PC-3 (cell line): ENCODE results near the gene NKPD1. TPM values are rescaled to one million over a fixed set of nuclear protein-coding genes. Genes with fewer than 3 reads are reported as not detected.

Experiments used
- ATAC-seq: fragments of 200-7000 bp; cut with Tn5 transposase; 2 replicates; pipeline ENCODE4 v1.9.1; 2020; ENCODE audit warnings: mild to moderate bottlenecking, moderate library complexity
- BruUV-seq: library from RNA; stranded (reverse); fragments of 400-500 nt; replicated peaks from 2 replicates; lab custom pipeline; 2021; lab: Mats Ljungman, UMichigan
- CTCF ChIA-PET: fragments of 300-600 bp; sonication (Branson Sonifier 250); formaldehyde crosslinking; loops from one replicate; lab custom pipeline; 2022; ENCODE audit warnings: antibody characterized with exemption; lab: Charles Lee
- POLR2A ChIA-PET: fragments of 300-600 bp; sonication (Branson Sonifier 250); formaldehyde crosslinking; loops from one replicate; lab custom pipeline; 2022; ENCODE audit warnings: antibody characterized with exemption; ENCODE audit not compliant: unreplicated experiment; lab: Charles Lee
- DNase-seq: peaks from one replicate; pipeline ENCODE4 v3.0.0-alpha.2; 2015
- H2AFZ ChIP-seq: fragments of 300-600 bp; sonication (generic); 2 replicates; pipeline ENCODE4 v1.6.0; 2016; ENCODE audit warnings: antibody characterized with exemption, low read length
- H3F3A ChIP-seq: fragments of 300-600 bp; sonication (generic); one replicate; pipeline ENCODE4 v1.6.0; 2017; ENCODE audit warnings: antibody characterized with exemption, low read length, control low read depth, mild to moderate bottlenecking; ENCODE audit not compliant: unreplicated experiment
- H3K27ac ChIP-seq: fragments of 300-600 bp; sonication (generic); 2 replicates; pipeline ENCODE4 v1.5.1; 2016; ENCODE audit warnings: mild to moderate bottlenecking, low read length
- H3K27me3 ChIP-seq: fragments of 300-600 bp; sonication (generic); 2 replicates; pipeline ENCODE4 v1.6.1; 2016; ENCODE audit warnings: low read length, mixed read lengths
- H3K36me3 ChIP-seq: fragments of 300-600 bp; sonication (generic); 2 replicates; pipeline ENCODE4 v1.6.1; 2016; ENCODE audit warnings: low read depth, mixed run types, low read length, mixed read lengths
- H3K4me1 ChIP-seq: fragments of 300-600 bp; sonication (generic); 2 replicates; pipeline ENCODE4 v1.5.1; 2016; ENCODE audit warnings: low read length; ENCODE audit not compliant: insufficient read depth
- H3K4me2 ChIP-seq: fragments of 300-600 bp; sonication (generic); 2 replicates; pipeline ENCODE4 v1.6.0; 2016; ENCODE audit warnings: low read length
- H3K4me3 ChIP-seq: fragments of 300-600 bp; sonication (generic); 2 replicates; pipeline ENCODE4 v1.5.1; 2016; ENCODE audit warnings: mild to moderate bottlenecking, low read length, mixed read lengths
- H3K79me2 ChIP-seq: fragments of 300-600 bp; sonication (generic); 2 replicates; pipeline ENCODE4 v1.6.1; 2017; ENCODE audit warnings: low read length, mixed read lengths
- H3K9ac ChIP-seq: fragments of 300-600 bp; sonication (generic); 2 replicates; pipeline ENCODE4 v1.6.0; 2016; ENCODE audit warnings: mild to moderate bottlenecking, low read length
- H3K9me2 ChIP-seq: fragments of 300-600 bp; sonication (generic); replicated peaks from 2 replicates; pipeline ENCODE4 v1.6.1; 2016; ENCODE audit warnings: mixed run types, low read length, mixed read lengths
- H3K9me3 ChIP-seq: fragments of 300-600 bp; sonication (generic); 2 replicates; pipeline ENCODE4 v1.6.1; 2016; ENCODE audit warnings: low read length, mixed read lengths
- H4K20me1 ChIP-seq: fragments of 300-600 bp; sonication (generic); 2 replicates; pipeline ENCODE4 v1.6.1; 2016; ENCODE audit warnings: low read length, mixed read lengths
- EZH2 ChIP-seq: fragments of 300-600 bp; sonication (generic); IDR thresholded peaks from one replicate; pipeline ENCODE4 v1.6.1; 2017; ENCODE audit warnings: antibody characterized with exemption, mild to moderate bottlenecking, low read length; ENCODE audit not compliant: unreplicated experiment
- EZH2phosphoT487 ChIP-seq: fragments of 300-600 bp; sonication (generic); IDR thresholded peaks from 2 replicates; pipeline ENCODE4 v1.6.1; 2018; ENCODE audit warnings: mild to moderate bottlenecking, antibody characterized with exemption, low read length, borderline replicate concordance
- intact Hi-C: fragments of 100-400 bp; cut with micrococcal nuclease; formaldehyde crosslinking; loops from 2 replicates; pipeline ENCODE4 v1.9.0; 2023
- total RNA-seq: library from RNA; depleted of rRNA; stranded (reverse); fragments of >200 nt; gene quantifications from 2 replicates; pipeline ENCODE4 v1.2.3, GENCODE V29; 2014
- TF ChIP-seq, protein P1 (sequence below): fragments of 300-600 bp; sonication (generic); conservative IDR thresholded peaks from 2 replicates; pipeline ENCODE4 v1.5.1; 2017; ENCODE audit warnings: antibody characterized with exemption, low read depth, mild to moderate bottlenecking, low read length

NKPD1 gene
- total RNA-seq, 1 experiment from 2014 or later, result 1.1 TPM

DNA sequence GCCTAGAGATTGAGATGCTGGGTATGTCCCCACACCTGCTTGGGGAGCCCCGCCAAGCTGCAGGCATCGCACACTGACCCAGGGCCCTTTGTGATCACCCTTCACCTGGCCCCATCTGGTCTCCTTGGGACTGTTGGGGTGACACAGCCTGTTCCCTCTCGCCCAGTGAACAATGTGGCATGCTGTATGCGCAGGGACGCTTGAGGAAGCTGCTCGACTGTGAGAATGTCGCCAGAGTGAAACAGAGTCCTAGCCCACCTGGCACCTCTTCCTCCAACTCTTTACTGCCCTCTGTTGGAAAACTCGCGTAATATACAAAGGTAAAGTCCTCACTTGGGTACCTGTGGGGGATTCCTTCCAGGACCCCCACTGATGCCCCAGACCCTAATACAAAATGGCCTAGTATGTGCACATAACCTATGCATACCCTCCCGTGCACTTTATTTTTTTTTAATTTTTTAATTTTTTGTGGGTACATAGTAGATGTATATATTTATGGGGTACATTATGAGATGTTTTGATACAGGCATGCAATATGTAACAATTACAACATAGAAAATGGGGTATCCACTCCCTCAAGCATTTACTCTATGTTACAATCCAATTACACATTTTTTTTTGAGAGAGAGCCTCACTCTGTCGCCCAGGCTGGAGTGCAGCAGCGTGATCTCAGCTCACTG, 26.8 kb upstream of the NKPD1 start:
- CTCF ChIA-PET, result interaction anchor here (0.6 kb wide), 1 partner anchor 33 kb away, joined by 4 read pairs; no protein-coding TSS in a partner anchor
- H3K4me2 ChIP-seq, result no peak overlapping the region

DNA sequence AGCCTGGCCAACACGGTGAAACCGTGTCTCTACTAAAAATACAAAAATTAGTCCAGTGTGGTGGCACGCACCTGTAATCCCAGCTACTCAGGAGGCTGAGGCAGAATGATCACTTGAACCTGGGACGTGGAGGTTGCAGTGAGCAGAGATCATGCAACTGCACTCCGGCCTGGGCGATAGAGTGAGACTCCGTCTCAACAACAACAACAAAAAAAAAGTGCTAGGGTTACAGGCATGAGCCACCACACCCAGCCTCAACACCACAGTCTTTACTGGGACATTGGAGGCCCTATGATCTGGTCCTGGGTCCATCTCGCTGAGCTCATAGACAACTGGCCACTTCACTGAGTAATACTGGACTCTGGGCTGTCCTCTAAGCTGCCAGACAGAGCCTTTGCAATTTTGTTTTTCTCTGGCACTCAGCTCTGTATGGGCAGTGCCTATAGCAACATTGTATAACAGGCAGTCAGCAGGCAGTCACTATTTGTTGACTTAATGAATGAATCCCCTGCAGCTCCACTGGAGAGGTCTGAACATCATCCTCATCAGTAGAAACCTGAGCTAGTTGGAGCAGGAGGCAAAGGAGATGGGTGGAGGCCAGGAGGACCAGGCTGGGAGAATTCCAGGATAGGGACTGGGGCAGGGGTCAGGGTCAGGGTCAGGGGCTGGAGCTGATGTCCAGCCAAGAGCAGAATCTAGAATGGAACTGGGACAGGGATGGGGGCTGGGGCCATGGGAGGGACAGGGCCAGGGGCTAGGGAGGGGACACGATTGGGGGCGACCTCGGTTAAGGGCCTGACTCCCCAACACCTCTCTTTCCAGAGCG, 25.9 kb upstream of the NKPD1 start:
- ChIA-PET CTCF (interaction anchor here (0.6 kb wide), 1 partner anchor 34 kb away, joined by 4 read pairs; no protein-coding TSS in a partner anchor), POLR2A (interaction anchor here (0.6 kb wide), 1 partner anchor 9 kb away, joined by 6 read pairs; the partner anchor contains the start of gene TRAPPC6A)
- H3K9me2 ChIP-seq, result no peaks in the 10 kb centered on the region
- H3K4me2 ChIP-seq, result no peak overlapping the region
- H3K79me2 ChIP-seq, result peaks cover 2% of the 10 kb centered on the region
- H4K20me1 ChIP-seq, result no peaks in the 10 kb centered on the region
- TF ChIP-seq, protein P1, sequence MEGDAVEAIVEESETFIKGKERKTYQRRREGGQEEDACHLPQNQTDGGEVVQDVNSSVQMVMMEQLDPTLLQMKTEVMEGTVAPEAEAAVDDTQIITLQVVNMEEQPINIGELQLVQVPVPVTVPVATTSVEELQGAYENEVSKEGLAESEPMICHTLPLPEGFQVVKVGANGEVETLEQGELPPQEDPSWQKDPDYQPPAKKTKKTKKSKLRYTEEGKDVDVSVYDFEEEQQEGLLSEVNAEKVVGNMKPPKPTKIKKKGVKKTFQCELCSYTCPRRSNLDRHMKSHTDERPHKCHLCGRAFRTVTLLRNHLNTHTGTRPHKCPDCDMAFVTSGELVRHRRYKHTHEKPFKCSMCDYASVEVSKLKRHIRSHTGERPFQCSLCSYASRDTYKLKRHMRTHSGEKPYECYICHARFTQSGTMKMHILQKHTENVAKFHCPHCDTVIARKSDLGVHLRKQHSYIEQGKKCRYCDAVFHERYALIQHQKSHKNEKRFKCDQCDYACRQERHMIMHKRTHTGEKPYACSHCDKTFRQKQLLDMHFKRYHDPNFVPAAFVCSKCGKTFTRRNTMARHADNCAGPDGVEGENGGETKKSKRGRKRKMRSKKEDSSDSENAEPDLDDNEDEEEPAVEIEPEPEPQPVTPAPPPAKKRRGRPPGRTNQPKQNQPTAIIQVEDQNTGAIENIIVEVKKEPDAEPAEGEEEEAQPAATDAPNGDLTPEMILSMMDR, result no peak
- no peak for TF ChIP-seq EZH2phosphoT487
- TF ChIP-seq EZH2, result no peak
- intact Hi-C loops, result no loop called here
- no peaks in the 10 kb centered on the region for H3K36me3 ChIP-seq
- no peaks in the 10 kb centered on the region for H3K9me3 ChIP-seq
- no peaks in the 10 kb centered on the region for H3F3A ChIP-seq
- H3K9ac ChIP-seq, result no peak overlapping the region
- no peak overlapping the region for H3K4me3 ChIP-seq
- BruUV-seq, result no TSS peak
- no peaks in the 10 kb centered on the region for H3K27me3 ChIP-seq
- peaks cover 5% of the 10 kb centered on the region for H3K4me1 ChIP-seq
- DNase-seq (peak; percentile 62), ATAC-seq (peak; percentile 81)
- no peak overlapping the region for H3K27ac ChIP-seq
- no peak overlapping the region for H2AFZ ChIP-seq

More for the DNA sequence above, 26.8 kb upstream of the NKPD1 start:
- ATAC-seq, result no peak
- Histone ChIP-seq H4K20me1 (no peaks in the 10 kb centered on the region), H3F3A (no peaks in the 10 kb centered on the region), H3K79me2 (no peaks in the 10 kb centered on the region), H3K9me3 (no peaks in the 10 kb centered on the region), H3K36me3 (no peaks in the 10 kb centered on the region), H3K27me3 (no peaks in the 10 kb centered on the region), H3K9ac (no peak overlapping the region), H3K4me3 (no peak overlapping the region), H3K27ac (no peak overlapping the region), H3K4me1 (peaks cover 4% of the 10 kb centered on the region; the same call in 1 of the 2 replicates), H3K9me2 (no peaks in the 10 kb centered on the region), H2AFZ (no peak overlapping the region)
- POLR2A ChIA-PET, result no interaction called here
- peak; percentile 14 for DNase-seq
- no TSS peak for BruUV-seq
- intact Hi-C loops, result no loop called here
- TF ChIP-seq EZH2 (no peak), EZH2phosphoT487 (no peak)
- TF ChIP-seq, protein P1, result peak; percentile 56
